Measurements from ENCODE around the gene SCPEP1. TPM values are rescaled to one million over a fixed set of nuclear protein-coding genes. Genes with fewer than 3 reads are reported as not detected.

The SCPEP1 gene
- total RNA-seq, result 12.5 TPM

- Histone ChIP-seq H3K9me3 (ENCODE audit: control insufficient read depth in 3 of 3, low read length in 3 of 3) (no peaks in the 10 kb centered on the region), H3K4me1 (ENCODE audit: control insufficient read depth in 3 of 3, insufficient read depth in 3 of 3, low read length in 3 of 3) (peaks cover 6 to 13% (median 12%) of the 10 kb centered on the region in 3 donors), H3K9ac (ENCODE audit: low read depth in 1 of 3, low read length in 3 of 3) (peak within 1 kb of the TSS; percentile 59 to 72 (median 61)), H3K27ac (ENCODE audit: low read depth, low read length) (no peak within 1 kb of the TSS), H3K36me3 (ENCODE audit: control insufficient read depth in 3 of 3, insufficient read depth in 3 of 3, low read length in 3 of 3) (peaks cover 5 to 7% (median 7%) of the 10 kb centered on the region in 3 donors), H3K4me3 (ENCODE audit: low read length in 3 of 3) (peak within 1 kb of the TSS; percentile 83 to 92 (median 86)), H3K27me3 (ENCODE audit: control insufficient read depth in 3 of 3, insufficient read depth in 3 of 3, low read length in 3 of 3) (no peaks in the 10 kb centered on the region)
These were observed at the start of gene SCPEP1 for GRCh38 chr17:56977673-56978395. Gene SCPEP1, plus strand, starts transcription at chr17:56978131. Its CDS starts 29 bp downstream, at chr17:56978160.

- Histone ChIP-seq H3K27ac (ENCODE audit: low read depth, low read length) (no peak overlapping the region), H3K27me3 (ENCODE audit: control insufficient read depth in 3 of 3, insufficient read depth in 3 of 3, low read length in 3 of 3) (no peaks in the 10 kb centered on the region), H3K9ac (ENCODE audit: low read depth in 1 of 3, low read length in 3 of 3) (no peak overlapping the region), H3K4me1 (ENCODE audit: control insufficient read depth in 3 of 3, insufficient read depth in 3 of 3, low read length in 3 of 3) (no peaks in the 10 kb centered on the region), H3K36me3 (ENCODE audit: control insufficient read depth in 3 of 3, insufficient read depth in 3 of 3, low read length in 3 of 3) (peaks cover 0 to 5% (median 0%) of the 10 kb centered on the region in 3 donors), H3K4me3 (ENCODE audit: low read length in 3 of 3) (no peak overlapping the region), H3K9me3 (ENCODE audit: control insufficient read depth in 3 of 3, low read length in 3 of 3) (no peaks in the 10 kb centered on the region)
These were observed 49.3 kb upstream of the SCPEP1 start for GRCh38 chr17:56928586-56928985.

DNA sequence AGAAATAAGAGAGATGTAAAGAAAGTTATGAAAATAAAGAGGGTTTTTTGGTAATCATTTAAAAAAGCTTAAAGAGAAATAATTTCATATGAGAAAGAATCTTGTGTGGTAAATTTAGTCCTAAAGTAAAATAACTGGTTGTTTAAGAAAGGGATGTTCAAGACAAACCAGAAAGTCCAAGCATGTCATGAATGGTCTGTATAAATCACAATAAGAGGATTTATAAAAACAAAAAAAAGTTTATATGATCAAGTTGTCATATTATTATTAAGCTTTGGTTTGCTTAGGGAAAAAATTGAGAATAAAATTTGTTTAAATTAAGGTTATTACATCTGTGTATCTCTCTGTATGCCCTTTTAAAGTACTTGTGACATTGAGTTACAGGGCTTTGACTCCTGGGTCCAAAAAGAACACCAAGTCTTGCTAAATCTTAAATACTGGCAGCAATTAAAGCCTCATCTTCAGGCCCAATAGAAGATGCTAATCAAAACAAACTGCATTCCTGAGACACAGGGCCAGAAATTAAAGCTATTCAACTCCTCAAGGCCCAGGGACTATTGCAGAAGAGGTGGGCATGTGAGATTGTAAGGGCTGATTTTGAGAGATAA, 48.5 kb upstream of the SCPEP1 start:
- Histone ChIP-seq H3K9ac (ENCODE audit: low read depth in 1 of 3, low read length in 3 of 3) (no peak overlapping the region), H3K27ac (ENCODE audit: low read depth, low read length) (no peak overlapping the region), H3K36me3 (ENCODE audit: control insufficient read depth in 3 of 3, insufficient read depth in 3 of 3, low read length in 3 of 3) (peaks cover 3 to 9% (median 8%) of the 10 kb centered on the region in 3 donors), H3K27me3 (ENCODE audit: control insufficient read depth in 3 of 3, insufficient read depth in 3 of 3, low read length in 3 of 3) (no peaks in the 10 kb centered on the region), H3K4me3 (ENCODE audit: low read length in 3 of 3) (no peak overlapping the region), H3K4me1 (ENCODE audit: control insufficient read depth in 3 of 3, insufficient read depth in 3 of 3, low read length in 3 of 3) (no peaks in the 10 kb centered on the region), H3K9me3 (ENCODE audit: control insufficient read depth in 3 of 3, low read length in 3 of 3) (no peaks in the 10 kb centered on the region)

DNA sequence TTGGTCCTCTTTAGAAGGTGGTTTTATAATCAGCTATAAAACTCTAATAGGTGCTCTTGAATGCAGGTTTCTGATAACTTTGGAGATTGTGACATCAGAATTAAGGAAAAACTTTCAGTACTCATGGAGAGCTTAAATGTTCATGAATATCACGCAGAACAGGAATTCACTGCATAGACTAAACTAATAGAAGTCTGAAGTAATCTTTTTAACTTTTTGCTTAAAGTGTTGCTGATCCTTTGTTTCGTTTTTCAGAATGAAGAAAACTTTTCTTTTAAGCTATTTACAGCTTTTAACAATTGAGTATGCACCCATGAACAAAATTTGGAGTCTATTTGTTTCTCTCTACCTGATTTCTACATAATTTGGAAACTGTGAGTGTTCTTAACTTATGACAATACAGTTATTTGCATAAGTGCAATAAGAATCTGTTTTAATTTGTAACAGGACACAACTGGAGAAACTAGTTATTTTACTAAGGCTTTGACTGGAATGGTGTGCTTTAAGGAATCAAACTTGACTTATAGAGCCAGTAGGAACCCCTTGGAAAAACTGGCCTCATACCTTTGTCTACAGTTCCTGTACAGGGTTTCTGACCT, 47.1 kb upstream of the SCPEP1 start:
- Histone ChIP-seq H3K27ac (ENCODE audit: low read depth, low read length) (no peak overlapping the region), H3K4me1 (ENCODE audit: control insufficient read depth in 3 of 3, insufficient read depth in 3 of 3, low read length in 3 of 3) (no peaks in the 10 kb centered on the region), H3K27me3 (ENCODE audit: control insufficient read depth in 3 of 3, insufficient read depth in 3 of 3, low read length in 3 of 3) (no peaks in the 10 kb centered on the region), H3K9ac (ENCODE audit: low read depth in 1 of 3, low read length in 3 of 3) (no peak overlapping the region), H3K36me3 (ENCODE audit: control insufficient read depth in 3 of 3, insufficient read depth in 3 of 3, low read length in 3 of 3) (peaks cover 6 to 17% (median 13%) of the 10 kb centered on the region in 3 donors), H3K9me3 (ENCODE audit: control insufficient read depth in 3 of 3, low read length in 3 of 3) (no peaks in the 10 kb centered on the region), H3K4me3 (ENCODE audit: low read length in 3 of 3) (no peak overlapping the region)

- Histone ChIP-seq H3K4me3 (ENCODE audit: low read length in 3 of 3) (no peak overlapping the region), H3K9ac (ENCODE audit: low read depth in 1 of 3, low read length in 3 of 3) (no peak overlapping the region), H3K9me3 (ENCODE audit: control insufficient read depth in 3 of 3, low read length in 3 of 3) (no peaks in the 10 kb centered on the region), H3K27me3 (ENCODE audit: control insufficient read depth in 3 of 3, insufficient read depth in 3 of 3, low read length in 3 of 3) (no peaks in the 10 kb centered on the region), H3K36me3 (ENCODE audit: control insufficient read depth in 3 of 3, insufficient read depth in 3 of 3, low read length in 3 of 3) (peaks cover 6 to 29% (median 28%) of the 10 kb centered on the region in 3 donors), H3K27ac (ENCODE audit: low read depth, low read length) (no peak overlapping the region), H3K4me1 (ENCODE audit: control insufficient read depth in 3 of 3, insufficient read depth in 3 of 3, low read length in 3 of 3) (no peaks in the 10 kb centered on the region)
These were observed 44.7 kb upstream of the SCPEP1 start for GRCh38 chr17:56933151-56933745.

DNA sequence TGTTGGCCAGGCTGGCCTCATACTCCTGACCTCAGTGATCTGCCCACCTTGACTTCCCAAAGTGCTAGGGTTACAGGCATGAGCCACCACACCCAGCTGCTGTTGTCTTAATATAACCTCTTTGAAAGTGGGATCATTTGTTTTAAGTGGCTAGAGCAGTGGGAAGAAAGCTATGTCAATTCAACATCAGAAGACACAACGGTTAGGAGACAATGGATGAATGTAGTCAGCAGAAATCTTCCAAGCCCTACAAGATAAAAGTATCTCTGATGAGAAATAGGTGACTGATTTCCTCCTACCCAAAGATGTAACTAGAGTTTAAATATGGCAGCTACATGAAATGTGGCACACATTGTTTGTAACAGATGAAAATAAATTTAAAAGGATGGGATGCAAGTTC, 44.1 kb upstream of the SCPEP1 start:
- H3K4me1 ChIP-seq (ENCODE audit: control insufficient read depth in 3 of 3, insufficient read depth in 3 of 3, low read length in 3 of 3), result no peaks in the 10 kb centered on the region
- no peak overlapping the region for H3K4me3 ChIP-seq (ENCODE audit: low read length in 3 of 3)
- H3K9me3 ChIP-seq (ENCODE audit: control insufficient read depth in 3 of 3, low read length in 3 of 3), result no peaks in the 10 kb centered on the region
- H3K27me3 ChIP-seq (ENCODE audit: control insufficient read depth in 3 of 3, insufficient read depth in 3 of 3, low read length in 3 of 3), result no peaks in the 10 kb centered on the region
- H3K36me3 ChIP-seq (ENCODE audit: control insufficient read depth in 3 of 3, insufficient read depth in 3 of 3, low read length in 3 of 3), result peaks cover 6 to 29% (median 28%) of the 10 kb centered on the region in 3 donors
- H3K27ac ChIP-seq (ENCODE audit: low read depth, low read length), result no peak overlapping the region
- H3K9ac ChIP-seq (ENCODE audit: low read depth in 1 of 3, low read length in 3 of 3), result no peak overlapping the region

DNA sequence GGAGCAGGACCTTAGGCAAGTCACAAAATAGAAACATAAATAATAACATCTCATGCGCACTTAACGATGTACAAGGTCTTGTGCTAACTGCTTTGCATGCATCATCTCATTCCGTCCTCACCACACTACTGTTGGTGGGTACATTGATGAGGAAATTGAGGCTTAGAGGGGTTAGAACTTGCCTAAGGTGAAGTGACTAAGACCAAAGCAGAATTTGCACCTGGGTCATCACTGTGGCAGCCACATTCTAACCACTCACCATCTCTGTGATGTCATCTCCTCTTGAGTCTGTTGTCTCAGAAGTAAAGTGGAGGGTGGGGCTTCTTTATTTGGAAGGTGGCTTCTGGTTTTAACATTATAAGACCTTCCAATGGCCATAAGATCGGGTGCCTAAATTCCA, 43.7 kb upstream of the SCPEP1 start:
- Histone ChIP-seq H3K36me3 (ENCODE audit: control insufficient read depth in 3 of 3, insufficient read depth in 3 of 3, low read length in 3 of 3) (peaks cover 6 to 31% (median 28%) of the 10 kb centered on the region in 3 donors), H3K4me1 (ENCODE audit: control insufficient read depth in 3 of 3, insufficient read depth in 3 of 3, low read length in 3 of 3) (no peaks in the 10 kb centered on the region), H3K9ac (ENCODE audit: low read depth in 1 of 3, low read length in 3 of 3) (no peak overlapping the region), H3K27me3 (ENCODE audit: control insufficient read depth in 3 of 3, insufficient read depth in 3 of 3, low read length in 3 of 3) (no peaks in the 10 kb centered on the region), H3K4me3 (ENCODE audit: low read length in 3 of 3) (no peak overlapping the region), H3K9me3 (ENCODE audit: control insufficient read depth in 3 of 3, low read length in 3 of 3) (no peaks in the 10 kb centered on the region), H3K27ac (ENCODE audit: low read depth, low read length) (no peak overlapping the region)

DNA sequence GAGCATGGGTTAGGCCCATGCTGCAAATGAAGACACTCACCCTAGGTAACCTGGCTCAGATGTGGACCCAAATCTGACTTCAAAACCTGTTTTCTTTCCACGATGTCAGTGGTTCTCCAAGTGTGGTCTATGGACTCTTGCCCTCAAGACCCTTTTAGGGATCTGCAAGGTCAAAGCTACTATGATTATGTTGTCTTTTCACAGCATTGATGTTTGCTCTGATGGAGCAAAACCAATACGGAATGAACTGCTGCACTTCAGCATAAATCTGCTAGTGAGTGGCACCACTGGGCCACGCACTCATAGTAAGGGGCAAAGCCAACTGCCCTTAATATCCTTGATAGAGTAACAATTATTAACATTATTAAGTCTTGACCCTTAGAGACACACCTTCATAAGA, 42.5 kb upstream of the SCPEP1 start:
- Histone ChIP-seq H3K4me3 (ENCODE audit: low read length in 3 of 3) (no peak overlapping the region), H3K9me3 (ENCODE audit: control insufficient read depth in 3 of 3, low read length in 3 of 3) (no peaks in the 10 kb centered on the region), H3K4me1 (ENCODE audit: control insufficient read depth in 3 of 3, insufficient read depth in 3 of 3, low read length in 3 of 3) (no peaks in the 10 kb centered on the region), H3K9ac (ENCODE audit: low read depth in 1 of 3, low read length in 3 of 3) (no peak overlapping the region), H3K36me3 (ENCODE audit: control insufficient read depth in 3 of 3, insufficient read depth in 3 of 3, low read length in 3 of 3) (peaks cover 6 to 36% (median 28%) of the 10 kb centered on the region in 3 donors), H3K27ac (ENCODE audit: low read depth, low read length) (no peak overlapping the region), H3K27me3 (ENCODE audit: control insufficient read depth in 3 of 3, insufficient read depth in 3 of 3, low read length in 3 of 3) (no peaks in the 10 kb centered on the region)

DNA sequence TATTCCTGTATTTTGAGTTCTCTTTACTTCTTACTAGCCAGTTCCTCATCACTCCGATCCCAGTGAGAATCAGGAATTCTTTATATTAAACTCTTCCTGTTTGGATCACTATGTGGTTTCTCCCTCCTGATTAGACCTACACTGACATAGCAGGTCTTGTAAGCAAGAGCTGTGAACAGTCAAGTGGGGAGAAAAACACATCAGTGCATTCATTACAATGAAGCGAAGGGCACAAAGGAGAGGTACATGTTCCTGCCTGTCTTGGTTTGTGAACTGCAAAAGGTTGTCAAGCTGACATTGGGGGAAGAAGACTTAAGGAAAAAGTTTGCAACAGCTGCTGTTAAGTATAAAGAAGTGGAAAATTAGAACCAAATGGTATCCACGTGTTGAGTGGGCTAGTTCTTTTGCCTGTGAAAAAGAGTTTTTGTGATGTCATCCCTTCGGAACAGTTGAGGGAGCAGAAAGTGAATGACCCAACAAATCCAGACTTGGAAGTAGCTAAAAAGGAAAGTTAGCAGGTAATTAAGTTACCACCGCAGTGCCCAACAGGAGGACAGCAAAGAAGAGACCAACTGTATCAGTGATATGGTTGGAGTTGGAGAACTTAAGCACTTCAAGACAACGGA, 41.1 kb upstream of the SCPEP1 start:
- Histone ChIP-seq H3K27me3 (ENCODE audit: control insufficient read depth in 3 of 3, insufficient read depth in 3 of 3, low read length in 3 of 3) (no peaks in the 10 kb centered on the region), H3K9ac (ENCODE audit: low read depth in 1 of 3, low read length in 3 of 3) (no peak overlapping the region)

More for the DNA sequence above, 41.1 kb upstream of the SCPEP1 start:
- Histone ChIP-seq H3K4me3 (ENCODE audit: low read length in 3 of 3) (no peak overlapping the region), H3K4me1 (ENCODE audit: control insufficient read depth in 3 of 3, insufficient read depth in 3 of 3, low read length in 3 of 3) (no peaks in the 10 kb centered on the region), H3K36me3 (ENCODE audit: control insufficient read depth in 3 of 3, insufficient read depth in 3 of 3, low read length in 3 of 3) (peaks cover 12 to 46% (median 35%) of the 10 kb centered on the region in 3 donors), H3K9me3 (ENCODE audit: control insufficient read depth in 3 of 3, low read length in 3 of 3) (no peaks in the 10 kb centered on the region), H3K27ac (ENCODE audit: low read depth, low read length) (no peak overlapping the region)

All from skeletal muscle tissue (tissue), 4 donors.